Stomach (tissue), 4 donors: Measurements from ENCODE around the gene HTR6.

ENCODE experiments used
- CTCF ChIP-seq, 7 experiments: fragments of 450-650 bp in 4 of 7; fragments of 200-600 bp in 3 of 7; sonication (generic) in 3 of 7; IDR thresholded peaks; one replicate each; pipeline ENCODE4 v1.5.1; 2016 to 2019; ENCODE audit warnings: antibody characterized with exemption in 7 of 7, control low read depth in 2 of 7, mild to moderate bottlenecking in 1 of 7
- POLR2AphosphoS5 ChIP-seq, 3 donors: sonication (generic); formaldehyde crosslinking; IDR thresholded peaks; one replicate each; pipeline ENCODE4 v1.6.1; 2016; ENCODE audit warnings: antibody characterized with exemption in 3 of 3

GRCh38 chr1:19712928-19713327 is 48.3 kb downstream of the HTR6 start:
- TF ChIP-seq CTCF (IDR thresholded peaks at IDR 0.05) (no peak), POLR2AphosphoS5 (IDR thresholded peaks at IDR 0.05) (no peak)
